Articular chondrocyte of knee joint (primary cell): ENCODE results near the gene RASA4. TPM values are rescaled to one million over a fixed set of nuclear protein-coding genes. Genes with fewer than 3 reads are reported as not detected.

Experiments
- small RNA-seq: library from RNA; depleted of rRNA; stranded (forward); fragments of <200 nt; gene quantifications from one replicate; pipeline ENCODE3, GENCODE V24; 2012
- total RNA-seq: library from RNA; depleted of rRNA; stranded (reverse); fragments of >200 nt; gene quantifications from 2 replicates; pipeline ENCODE4 v1.2.3, GENCODE V29; 2012

The RASA4 gene
- total RNA-seq, result 8.0 and 8.6 TPM in 2 replicates

DNA sequence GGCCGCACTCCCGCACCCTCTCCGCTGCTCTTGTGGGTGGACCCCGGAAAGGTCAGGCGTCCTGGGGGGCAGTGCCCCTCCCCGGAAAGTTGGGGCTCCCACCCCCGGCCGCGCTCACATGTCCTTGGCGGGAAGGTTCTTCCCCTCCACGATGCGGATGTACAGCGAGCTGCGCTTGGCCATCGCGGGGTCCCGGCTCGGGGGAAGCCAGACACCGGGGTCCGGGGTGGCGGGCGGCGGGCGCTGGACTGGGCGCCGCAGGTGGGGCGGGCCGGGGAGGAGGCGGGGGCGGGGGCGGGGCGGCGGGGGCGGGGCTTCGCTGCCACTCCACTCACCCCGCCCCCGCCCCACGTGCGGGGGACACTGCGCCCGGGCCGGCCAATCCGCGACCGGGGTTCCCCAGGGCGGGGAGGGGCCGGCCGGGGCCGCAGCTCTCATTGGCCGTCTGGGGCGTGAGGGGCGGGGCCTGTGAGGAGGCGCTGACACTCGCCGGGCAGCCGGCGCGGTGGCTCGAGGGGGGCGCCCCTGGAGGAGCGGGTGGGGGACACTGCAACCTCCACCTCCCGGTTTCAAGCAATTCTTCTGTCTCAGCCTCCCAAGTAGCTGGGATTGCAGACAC, at the start of gene RASA4:
RASA4 (minus strand) TSS at position 250 of the 619 bp plus-strand sequence; CDS start at position 183, 67 bp downstream.

DNA sequence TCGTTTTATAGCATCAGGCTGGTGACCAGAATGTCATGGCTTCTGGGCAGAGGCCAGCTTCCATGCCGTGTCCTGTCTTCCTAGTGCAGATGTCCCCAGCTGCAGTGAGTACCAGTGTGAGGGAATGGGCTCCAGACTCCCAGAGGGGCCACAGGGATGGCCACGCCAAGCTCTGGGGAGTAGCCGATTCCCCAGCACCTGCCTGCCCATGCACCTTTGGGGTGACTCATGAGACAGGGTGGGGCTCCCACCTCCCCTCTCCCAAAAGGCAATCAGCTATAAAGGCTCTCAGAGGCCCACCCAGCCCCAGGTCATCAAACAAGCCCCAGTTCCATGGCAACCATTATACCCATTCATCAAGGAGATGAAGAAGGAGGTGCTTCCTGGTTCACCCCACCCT, 33.4 kb upstream of the RASA4 start, which contains the start of gene SPDYE2B:
SPDYE2B (plus strand) TSS at position 396 of the 400 bp plus-strand sequence. CDS start 2,030 bp downstream, outside the sequence.

DNA sequence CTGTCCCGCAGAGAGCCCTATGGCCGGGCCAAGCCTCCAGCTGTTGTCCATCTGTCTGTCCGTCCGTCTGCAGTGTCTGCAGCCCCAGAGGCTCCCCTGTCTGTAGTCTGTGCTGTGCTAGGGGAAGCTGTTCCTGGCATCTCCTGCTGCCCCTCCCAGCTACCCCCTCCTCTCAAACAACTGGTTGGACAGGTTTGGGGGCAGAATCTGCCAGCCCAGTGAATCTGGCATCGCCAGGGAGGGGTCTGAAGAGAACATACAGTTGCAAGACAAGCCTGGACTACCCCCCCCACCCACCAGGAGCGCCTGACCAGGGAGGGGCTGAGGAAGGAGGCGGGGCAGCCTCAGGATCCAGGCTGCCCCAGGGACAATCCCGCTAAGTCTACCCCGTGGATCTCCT, 26.1 kb upstream of the RASA4 start, which contains the start of gene UPK3BL1:
UPK3BL1 (minus strand) TSS at position 101 of the 400 bp plus-strand sequence; CDS start at position 51, 50 bp downstream.

DNA sequence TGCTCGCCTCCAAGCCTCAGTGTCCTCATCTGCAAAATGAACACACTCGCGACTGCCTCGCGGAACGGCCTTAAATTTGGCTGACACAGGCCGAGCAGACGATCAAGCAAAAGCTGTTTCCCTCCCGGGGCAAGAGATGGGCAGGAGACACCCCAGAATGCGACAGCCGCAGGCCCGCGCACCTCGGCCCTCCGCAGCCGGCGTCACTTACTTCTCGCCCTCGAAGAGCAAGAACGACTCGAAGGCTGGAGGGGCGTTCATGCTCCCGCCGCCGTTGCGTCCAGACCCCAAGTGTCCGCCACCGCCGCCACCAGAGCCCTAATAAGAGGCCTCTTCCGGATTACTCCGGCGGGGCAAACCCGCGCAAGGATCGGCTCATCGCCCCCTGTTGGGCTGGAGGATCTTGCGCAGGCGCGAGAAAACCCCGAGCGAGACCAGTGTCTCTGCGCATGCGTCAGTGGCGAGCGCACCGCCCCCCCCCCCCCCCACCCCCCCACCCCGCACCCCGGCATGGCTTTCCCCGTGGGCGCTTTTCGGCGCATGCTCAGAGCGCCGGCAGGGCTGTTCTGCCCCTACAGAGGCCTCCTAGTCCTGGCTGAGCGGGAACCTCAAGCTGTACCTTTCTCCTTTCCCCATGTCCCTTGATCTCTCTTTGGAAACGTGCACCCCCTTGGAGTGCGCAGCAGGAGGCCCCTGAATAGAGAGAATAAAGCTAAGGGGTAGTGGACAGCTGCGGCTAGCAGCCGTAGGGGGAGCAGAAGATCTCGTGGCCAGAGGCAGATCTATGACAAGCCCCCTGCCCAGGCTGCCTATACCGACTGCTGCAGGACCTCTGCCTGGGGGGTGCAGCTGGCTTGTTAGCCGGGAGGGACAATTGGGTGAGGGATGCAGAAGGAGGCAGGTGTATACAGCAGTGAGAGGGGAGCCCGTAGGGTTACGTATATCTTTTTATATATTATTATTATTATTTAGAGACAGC, 44.0 kb downstream of the RASA4 start, which contains the start of gene POLR2J3:
POLR2J3 (minus strand) TSS at position 323 of the 979 bp plus-strand sequence; CDS start at position 261, 62 bp downstream.

DNA sequence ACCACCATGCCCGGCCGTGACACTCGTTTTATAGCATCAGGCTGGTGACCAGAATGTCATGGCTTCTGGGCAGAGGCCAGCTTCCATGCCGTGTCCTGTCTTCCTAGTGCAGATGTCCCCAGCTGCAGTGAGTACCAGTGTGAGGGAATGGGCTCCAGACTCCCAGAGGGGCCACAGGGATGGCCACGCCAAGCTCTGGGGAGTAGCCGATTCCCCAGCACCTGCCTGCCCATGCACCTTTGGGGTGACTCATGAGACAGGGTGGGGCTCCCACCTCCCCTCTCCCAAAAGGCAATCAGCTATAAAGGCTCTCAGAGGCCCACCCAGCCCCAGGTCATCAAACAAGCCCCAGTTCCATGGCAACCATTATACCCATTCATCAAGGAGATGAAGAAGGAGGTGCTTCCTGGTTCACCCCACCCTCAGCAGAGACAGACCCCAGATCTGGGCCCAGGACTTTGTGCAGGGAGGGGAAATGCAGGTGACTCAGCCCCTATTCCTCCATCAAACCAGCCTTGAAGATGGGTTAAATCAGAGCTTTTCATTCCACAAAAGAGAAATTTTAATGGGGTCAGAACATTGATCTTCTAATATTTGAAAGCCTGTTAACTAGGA, 65.6 kb downstream of the RASA4 start, which contains the start of gene SPDYE2:
SPDYE2 (plus strand) TSS at position 419 of the 615 bp plus-strand sequence. CDS start 2,030 bp downstream, outside the sequence.

DNA sequence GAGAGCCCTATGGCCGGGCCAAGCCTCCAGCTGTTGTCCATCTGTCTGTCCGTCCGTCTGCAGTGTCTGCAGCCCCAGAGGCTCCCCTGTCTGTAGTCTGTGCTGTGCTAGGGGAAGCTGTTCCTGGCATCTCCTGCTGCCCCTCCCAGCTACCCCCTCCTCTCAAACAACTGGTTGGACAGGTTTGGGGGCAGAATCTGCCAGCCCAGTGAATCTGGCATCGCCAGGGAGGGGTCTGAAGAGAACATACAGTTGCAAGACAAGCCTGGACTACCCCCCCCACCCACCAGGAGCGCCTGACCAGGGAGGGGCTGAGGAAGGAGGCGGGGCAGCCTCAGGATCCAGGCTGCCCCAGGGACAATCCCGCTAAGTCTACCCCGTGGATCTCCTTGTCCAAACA, 73.0 kb downstream of the RASA4 start, which contains the start of gene UPK3BL2:
UPK3BL2 (minus strand) TSS at position 101 of the 400 bp plus-strand sequence; CDS start at position 41, 60 bp downstream.

Small RNA genes within 50 kb of the gene (small RNA-seq; reads per million reads assigned to genes)
- not detected for gene UPK3BL1

Other genes starting within 250 kb of the RASA4 start
- gene PRKRIP1, start 220.4 kb downstream of the RASA4 start, total RNA-seq, result 15.7 and 17.6 TPM in 2 replicates
- 34.8 and 42.3 TPM in 2 replicates for gene ORAI2, start 183.2 kb downstream of the RASA4 start, total RNA-seq
- gene ALKBH4, start 151.9 kb downstream of the RASA4 start, total RNA-seq, result 9.5 and 12.1 TPM in 2 replicates
- 8.5 and 9.9 TPM in 2 replicates for gene LRWD1, start 151.8 kb downstream of the RASA4 start, total RNA-seq
- 20.5 and 35.3 TPM in 2 replicates for gene POLR2J, start 137.8 kb downstream of the RASA4 start, total RNA-seq
- gene RASA4B, start 99.0 kb downstream of the RASA4 start, total RNA-seq, result 0.76 and 2.4 TPM in 2 replicates
- 0.54 and 1.3 TPM in 2 replicates for gene UPK3BL2, start 73.1 kb downstream of the RASA4 start, total RNA-seq
- gene SPDYE2, start 65.5 kb downstream of the RASA4 start, total RNA-seq, result 0.13 TPM in 1 of 2 replicates, not detected in the other
- 46.7 and 58.3 TPM in 2 replicates for gene POLR2J3, start 44.2 kb downstream of the RASA4 start, total RNA-seq
- 1.3 and 2.9 TPM in 2 replicates for gene UPK3BL1, start 26.0 kb upstream of the RASA4 start, total RNA-seq
- gene SPDYE2B, start 33.6 kb upstream of the RASA4 start, total RNA-seq, result not detected in 2 replicates
- gene POLR2J2, start 54.9 kb upstream of the RASA4 start, total RNA-seq, result 5.0 and 7.5 TPM in 2 replicates
- gene FAM185A, start 132.2 kb upstream of the RASA4 start, total RNA-seq, result 8.6 and 9.9 TPM in 2 replicates